HG02981 (cell line): ENCODE measurements around the gene RAB11FIP4.

Source experiments
- ATAC-seq: cut with Tn5 transposase; IDR thresholded peaks from one replicate; pipeline ENCODE4 v1.9.1; 2021; ENCODE audit warnings: mild to moderate bottlenecking, moderate library complexity; ENCODE audit not compliant: unreplicated experiment

RAB11FIP4 gene

GRCh38 chr17:31582151-31582907 is 190.9 kb downstream of the RAB11FIP4 start:
- no peak for ATAC-seq

GRCh38 chr17:31583772-31584356 is 192.4 kb downstream of the RAB11FIP4 start:
- ATAC-seq: no peak

- ATAC-seq: no peak
Observed at GRCh38 chr17:31584438-31585279, 193.2 kb downstream of the RAB11FIP4 start.

GRCh38 chr17:31585280-31585630 is 193.8 kb downstream of the RAB11FIP4 start:
- no peak for ATAC-seq

GRCh38 chr17:31586946-31587345 is 195.5 kb downstream of the RAB11FIP4 start:
- no peak for ATAC-seq

GRCh38 chr17:31587462-31587861 is 196.0 kb downstream of the RAB11FIP4 start:
- ATAC-seq: no peak
